Measurements from ENCODE around the gene ZNF117. TPM values are rescaled to one million over a fixed set of nuclear protein-coding genes. Genes with fewer than 3 reads are reported as not detected.

ZNF117 gene
- total RNA-seq, result 0.15 and 0.78 TPM in 2 replicates

GRCh38 chr7:64990936-64991335, at the start of gene ZNF117:
ZNF117 (minus strand) TSS chr7:64991036.

GRCh38 chr7:65006094-65006992, 15.5 kb upstream of the ZNF117 start, which contains the start of gene ERV3-1:
ERV3-1 (minus strand) TSS chr7:65006687; CDS start chr7:64993026, 13,661 bp downstream.

Other genes starting within 250 kb of the ZNF117 start
- 2.9 and 3.4 TPM in 2 replicates for gene ZNF138, start 196.6 kb downstream of the ZNF117 start, total RNA-seq
- 2.0 and 2.8 TPM in 2 replicates for gene ZNF273, start 87.8 kb downstream of the ZNF117 start, total RNA-seq
- 1.5 and 2.2 TPM in 2 replicates for gene ERV3-1, start 15.7 kb upstream of the ZNF117 start, total RNA-seq

All from hair follicular keratinocyte (primary cell).